ENCODE data around the gene CBARP.
A peak's percentile ranks its signal among the peaks of the same experiment; 100 is the strongest.

GRCh38 chr19:1252821-1253513 is 15.2 kb upstream of the CBARP start:
- TF ChIP-seq, protein P1, sequence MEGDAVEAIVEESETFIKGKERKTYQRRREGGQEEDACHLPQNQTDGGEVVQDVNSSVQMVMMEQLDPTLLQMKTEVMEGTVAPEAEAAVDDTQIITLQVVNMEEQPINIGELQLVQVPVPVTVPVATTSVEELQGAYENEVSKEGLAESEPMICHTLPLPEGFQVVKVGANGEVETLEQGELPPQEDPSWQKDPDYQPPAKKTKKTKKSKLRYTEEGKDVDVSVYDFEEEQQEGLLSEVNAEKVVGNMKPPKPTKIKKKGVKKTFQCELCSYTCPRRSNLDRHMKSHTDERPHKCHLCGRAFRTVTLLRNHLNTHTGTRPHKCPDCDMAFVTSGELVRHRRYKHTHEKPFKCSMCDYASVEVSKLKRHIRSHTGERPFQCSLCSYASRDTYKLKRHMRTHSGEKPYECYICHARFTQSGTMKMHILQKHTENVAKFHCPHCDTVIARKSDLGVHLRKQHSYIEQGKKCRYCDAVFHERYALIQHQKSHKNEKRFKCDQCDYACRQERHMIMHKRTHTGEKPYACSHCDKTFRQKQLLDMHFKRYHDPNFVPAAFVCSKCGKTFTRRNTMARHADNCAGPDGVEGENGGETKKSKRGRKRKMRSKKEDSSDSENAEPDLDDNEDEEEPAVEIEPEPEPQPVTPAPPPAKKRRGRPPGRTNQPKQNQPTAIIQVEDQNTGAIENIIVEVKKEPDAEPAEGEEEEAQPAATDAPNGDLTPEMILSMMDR (conservative IDR thresholded peaks at IDR 0.05; ENCODE audit: low read depth, low read length): peak; percentile 24; the same call in 1 of the 2 replicates
- TF ChIP-seq RAD21 (IDR thresholded peaks at IDR 0.05; ENCODE audit: low read length): no peak
